ENCODE data around the gene HSPG2.
"Not testable (repeated sequence)": the region's sequence is repeated elsewhere in the genome, so short reads cannot be mapped to it uniquely, and the experiment has no call there.

HSPG2 gene

GRCh38 chr1:21912038-21912758 lies 24.9 kb downstream of the HSPG2 start:
- peaks cover 13% of the 10 kb centered on the region for H3K4me1 Mint-ChIP-seq
- no peak for ATAC-seq (replicated peaks; ENCODE audit: extremely low read depth, poor library complexity, severe bottlenecking)
- no peaks in the 10 kb centered on the region for H3K36me3 Mint-ChIP-seq (ENCODE audit: insufficient read depth)
- H3K27me3 Mint-ChIP-seq, result peaks cover 8% of the 10 kb centered on the region
- H3K4me3 Mint-ChIP-seq, result no peak overlapping the region
- H3K27ac Mint-ChIP-seq (ENCODE audit: low read depth), result no peak overlapping the region
- no peak for DNase-seq (ENCODE audit: low spot score in 2 of 2)
- no peaks in the 10 kb centered on the region for H3K9me3 Mint-ChIP-seq

GRCh38 chr1:21911205-21912001 lies 25.7 kb downstream of the HSPG2 start:
- peaks cover 8% of the 10 kb centered on the region for H3K27me3 Mint-ChIP-seq
- DNase-seq (ENCODE audit: low spot score in 2 of 2) (no peak), ATAC-seq (replicated peaks; ENCODE audit: extremely low read depth, poor library complexity, severe bottlenecking) (no peak)
- no peak overlapping the region for H3K4me3 Mint-ChIP-seq
- no peak overlapping the region for H3K27ac Mint-ChIP-seq (ENCODE audit: low read depth)
- no peaks in the 10 kb centered on the region for H3K9me3 Mint-ChIP-seq
- H3K4me1 Mint-ChIP-seq, result peaks cover 13% of the 10 kb centered on the region
- peaks cover 2% of the 10 kb centered on the region for H3K36me3 Mint-ChIP-seq (ENCODE audit: insufficient read depth)

GRCh38 chr1:21910558-21911204 lies 26.4 kb downstream of the HSPG2 start:
- H3K4me3 Mint-ChIP-seq, result no peak overlapping the region
- peaks cover 13% of the 10 kb centered on the region for H3K4me1 Mint-ChIP-seq
- DNase-seq (ENCODE audit: low spot score in 2 of 2), result no peak
- no peaks in the 10 kb centered on the region for H3K9me3 Mint-ChIP-seq
- H3K36me3 Mint-ChIP-seq (ENCODE audit: insufficient read depth), result peaks cover 2% of the 10 kb centered on the region
- no peak overlapping the region for H3K27ac Mint-ChIP-seq (ENCODE audit: low read depth)
- no peak for ATAC-seq (replicated peaks; ENCODE audit: extremely low read depth, poor library complexity, severe bottlenecking)
- peaks cover 8% of the 10 kb centered on the region for H3K27me3 Mint-ChIP-seq

GRCh38 chr1:21909787-21910503 lies 27.2 kb downstream of the HSPG2 start:
- H3K36me3 Mint-ChIP-seq (ENCODE audit: insufficient read depth), result peaks cover 2% of the 10 kb centered on the region
- peaks cover 8% of the 10 kb centered on the region for H3K27me3 Mint-ChIP-seq
- H3K4me1 Mint-ChIP-seq, result peaks cover 13% of the 10 kb centered on the region
- no peak overlapping the region for H3K4me3 Mint-ChIP-seq
- DNase-seq (ENCODE audit: low spot score in 2 of 2) (no peak), ATAC-seq (replicated peaks; ENCODE audit: extremely low read depth, poor library complexity, severe bottlenecking) (no peak)
- H3K27ac Mint-ChIP-seq (ENCODE audit: low read depth), result no peak overlapping the region
- H3K9me3 Mint-ChIP-seq, result no peaks in the 10 kb centered on the region

- H3K9me3 Mint-ChIP-seq, result no peaks in the 10 kb centered on the region
- DNase-seq (ENCODE audit: low spot score in 2 of 2), result no peak
- H3K4me1 Mint-ChIP-seq, result peaks cover 13% of the 10 kb centered on the region
- H3K27me3 Mint-ChIP-seq, result peaks cover 8% of the 10 kb centered on the region
- peaks cover 2% of the 10 kb centered on the region for H3K36me3 Mint-ChIP-seq (ENCODE audit: insufficient read depth)
- H3K27ac Mint-ChIP-seq (ENCODE audit: low read depth), result no peak overlapping the region
- H3K4me3 Mint-ChIP-seq, result no peak overlapping the region
- ATAC-seq (replicated peaks; ENCODE audit: extremely low read depth, poor library complexity, severe bottlenecking), result no peak
These were observed 27.8 kb downstream of the HSPG2 start for GRCh38 chr1:21909286-21909759.

- not testable (repeated sequence) for ATAC-seq (replicated peaks; ENCODE audit: extremely low read depth, poor library complexity, severe bottlenecking); H3K27ac Mint-ChIP-seq (ENCODE audit: low read depth); H3K9me3 Mint-ChIP-seq; H3K4me3 Mint-ChIP-seq; H3K4me1 Mint-ChIP-seq; DNase-seq (ENCODE audit: low spot score in 2 of 2); H3K27me3 Mint-ChIP-seq; H3K36me3 Mint-ChIP-seq (ENCODE audit: insufficient read depth)
These were observed 29.2 kb downstream of the HSPG2 start for GRCh38 chr1:21907737-21908534.

- DNase-seq (ENCODE audit: low spot score in 2 of 2), result no peak
- H3K27me3 Mint-ChIP-seq, result peaks cover 8% of the 10 kb centered on the region
- no peaks in the 10 kb centered on the region for H3K9me3 Mint-ChIP-seq
- ATAC-seq (replicated peaks; ENCODE audit: extremely low read depth, poor library complexity, severe bottlenecking), result no peak
- H3K4me3 Mint-ChIP-seq, result no peak overlapping the region
- H3K27ac Mint-ChIP-seq (ENCODE audit: low read depth), result no peak overlapping the region
- peaks cover 2% of the 10 kb centered on the region for H3K36me3 Mint-ChIP-seq (ENCODE audit: insufficient read depth)
- peaks cover 7% of the 10 kb centered on the region for H3K4me1 Mint-ChIP-seq
These were observed 30.1 kb downstream of the HSPG2 start for GRCh38 chr1:21907079-21907418.

GRCh38 chr1:21906173-21907078 lies 30.7 kb downstream of the HSPG2 start:
- Mint-ChIP-seq H3K4me1 (peaks cover 7% of the 10 kb centered on the region), H3K27ac (ENCODE audit: low read depth) (no peak overlapping the region), H3K4me3 (no peak overlapping the region), H3K27me3 (peaks cover 8% of the 10 kb centered on the region), H3K9me3 (no peaks in the 10 kb centered on the region), H3K36me3 (ENCODE audit: insufficient read depth) (peaks cover 2% of the 10 kb centered on the region)
- no peak for DNase-seq (ENCODE audit: low spot score in 2 of 2)
- ATAC-seq (replicated peaks; ENCODE audit: extremely low read depth, poor library complexity, severe bottlenecking), result no peak

- ATAC-seq (replicated peaks; ENCODE audit: extremely low read depth, poor library complexity, severe bottlenecking) (no peak), DNase-seq (ENCODE audit: low spot score in 2 of 2) (no peak)
- no peak overlapping the region for H3K4me3 Mint-ChIP-seq
- H3K27me3 Mint-ChIP-seq, result no peaks in the 10 kb centered on the region
- peak overlapping the region; percentile 9 for H3K27ac Mint-ChIP-seq (ENCODE audit: low read depth)
- H3K36me3 Mint-ChIP-seq (ENCODE audit: insufficient read depth), result peaks cover 2% of the 10 kb centered on the region
- H3K9me3 Mint-ChIP-seq, result no peaks in the 10 kb centered on the region
- peaks cover 2% of the 10 kb centered on the region for H3K4me1 Mint-ChIP-seq
These were observed 32.2 kb downstream of the HSPG2 start for GRCh38 chr1:21904704-21905520.

GRCh38 chr1:21904454-21904703 lies 32.7 kb downstream of the HSPG2 start:
- Mint-ChIP-seq H3K36me3 (ENCODE audit: insufficient read depth) (peaks cover 2% of the 10 kb centered on the region), H3K27me3 (no peaks in the 10 kb centered on the region), H3K27ac (ENCODE audit: low read depth) (no peak overlapping the region), H3K4me3 (no peak overlapping the region), H3K4me1 (no peaks in the 10 kb centered on the region), H3K9me3 (no peaks in the 10 kb centered on the region)
- DNase-seq (ENCODE audit: low spot score in 2 of 2) (no peak), ATAC-seq (replicated peaks; ENCODE audit: extremely low read depth, poor library complexity, severe bottlenecking) (no peak)
